Ovary (tissue), 3 donors: ENCODE data around the gene GLI3.

Source experiments
- CTCF ChIP-seq, 3 donors: fragments of 450-650 bp in 2 of 3; fragments of 200-600 bp in 1 of 3; IDR thresholded peaks; one replicate each; pipeline versions ENCODE4 v1.5.1 to v1.8.0; 2016 to 2022; ENCODE audit warnings: antibody characterized with exemption in 3 of 3, mild to moderate bottlenecking in 1 of 3
- EP300 ChIP-seq: sonication (generic); formaldehyde crosslinking; IDR thresholded peaks from one replicate; pipeline ENCODE4 v1.6.1; 2017; ENCODE audit warnings: antibody characterized with exemption
- POLR2A ChIP-seq: fragments of 450-650 bp; IDR thresholded peaks from one replicate; pipeline ENCODE4 v1.6.1; 2017; ENCODE audit warnings: antibody characterized with exemption, mild to moderate bottlenecking, moderate library complexity
- donor health status: DM: no; HTN: no; CAD: no.

GRCh38 chr7:42180806-42181205 is 56.2 kb downstream of the GLI3 start:
- TF ChIP-seq POLR2A (no peak), CTCF (IDR thresholded peaks at IDR 0.05) (no peak), EP300 (no peak)
